ENCODE measurements around the gene NRXN3. TPM values are rescaled to one million over a fixed set of nuclear protein-coding genes. Genes with fewer than 3 reads are reported as not detected.

The NRXN3 gene
- total RNA-seq, 3 donors from 2014 or later = 2.1 to 27.3 (median 2.6) TPM

DNA sequence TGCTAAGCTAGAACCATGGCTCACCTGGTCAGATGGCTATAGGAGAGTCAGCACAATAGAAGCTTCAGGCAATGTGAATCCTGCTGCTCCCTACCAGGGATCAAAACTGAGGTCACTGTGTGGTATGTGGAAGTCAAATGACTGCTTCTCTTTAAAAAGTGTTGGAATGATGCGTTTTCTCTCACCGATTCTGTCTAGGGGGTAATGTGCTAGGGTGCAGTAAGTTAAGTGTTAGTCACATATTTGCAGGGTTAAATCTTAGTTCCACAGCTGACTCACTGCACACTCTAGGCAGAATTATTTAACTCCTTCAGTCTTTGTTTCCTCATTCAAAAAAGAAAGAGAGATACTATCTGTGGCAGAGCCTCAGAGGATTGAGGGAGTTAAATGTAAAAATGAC lies 1344.5 kb downstream of the NRXN3 start:
- intact Hi-C loops (cut with DNase I, micrococcal nuclease) = no loop called here
- TF ChIP-seq, protein P1, sequence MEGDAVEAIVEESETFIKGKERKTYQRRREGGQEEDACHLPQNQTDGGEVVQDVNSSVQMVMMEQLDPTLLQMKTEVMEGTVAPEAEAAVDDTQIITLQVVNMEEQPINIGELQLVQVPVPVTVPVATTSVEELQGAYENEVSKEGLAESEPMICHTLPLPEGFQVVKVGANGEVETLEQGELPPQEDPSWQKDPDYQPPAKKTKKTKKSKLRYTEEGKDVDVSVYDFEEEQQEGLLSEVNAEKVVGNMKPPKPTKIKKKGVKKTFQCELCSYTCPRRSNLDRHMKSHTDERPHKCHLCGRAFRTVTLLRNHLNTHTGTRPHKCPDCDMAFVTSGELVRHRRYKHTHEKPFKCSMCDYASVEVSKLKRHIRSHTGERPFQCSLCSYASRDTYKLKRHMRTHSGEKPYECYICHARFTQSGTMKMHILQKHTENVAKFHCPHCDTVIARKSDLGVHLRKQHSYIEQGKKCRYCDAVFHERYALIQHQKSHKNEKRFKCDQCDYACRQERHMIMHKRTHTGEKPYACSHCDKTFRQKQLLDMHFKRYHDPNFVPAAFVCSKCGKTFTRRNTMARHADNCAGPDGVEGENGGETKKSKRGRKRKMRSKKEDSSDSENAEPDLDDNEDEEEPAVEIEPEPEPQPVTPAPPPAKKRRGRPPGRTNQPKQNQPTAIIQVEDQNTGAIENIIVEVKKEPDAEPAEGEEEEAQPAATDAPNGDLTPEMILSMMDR (IDR thresholded peaks at IDR 0.05) = no peak
- ATAC-seq = no peak
- DNase-seq = no peak
- Histone ChIP-seq H3K9me3 (no peaks in the 10 kb centered on the region), H3K4me1 (ENCODE audit: low read depth) (no peaks in the 10 kb centered on the region), H3K36me3 (ENCODE audit: low read depth) (no peaks in the 10 kb centered on the region), H3K4me3 (no peak overlapping the region)

DNA sequence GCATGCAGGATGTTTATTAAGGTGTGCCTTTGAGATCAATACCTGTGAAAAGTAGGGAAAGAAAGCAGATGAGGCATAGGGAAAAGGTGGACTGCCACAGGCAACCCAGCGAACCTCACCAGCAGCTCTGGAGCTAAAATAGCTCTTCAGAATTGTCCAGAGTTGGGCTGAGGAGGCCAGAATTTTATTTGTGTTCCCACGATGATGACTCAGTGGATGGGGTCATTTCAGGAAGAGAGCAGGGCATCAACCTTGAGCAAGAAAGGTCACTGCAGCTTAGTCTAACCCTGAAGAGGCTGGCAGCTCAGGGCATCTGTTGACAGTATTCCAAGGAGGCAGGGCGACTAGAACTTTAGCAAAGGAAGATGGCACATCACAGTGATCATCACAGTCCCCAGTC lies 1345.0 kb downstream of the NRXN3 start:
- TF ChIP-seq, protein P1 (IDR thresholded peaks at IDR 0.05) = no peak
- Histone ChIP-seq H3K4me3 (no peak overlapping the region), H3K36me3 (ENCODE audit: low read depth) (no peaks in the 10 kb centered on the region), H3K4me1 (ENCODE audit: low read depth) (no peaks in the 10 kb centered on the region), H3K9me3 (no peaks in the 10 kb centered on the region)
- intact Hi-C loops (cut with DNase I, micrococcal nuclease) = no loop called here
- DNase-seq (no peak), ATAC-seq (no peak)

DNA sequence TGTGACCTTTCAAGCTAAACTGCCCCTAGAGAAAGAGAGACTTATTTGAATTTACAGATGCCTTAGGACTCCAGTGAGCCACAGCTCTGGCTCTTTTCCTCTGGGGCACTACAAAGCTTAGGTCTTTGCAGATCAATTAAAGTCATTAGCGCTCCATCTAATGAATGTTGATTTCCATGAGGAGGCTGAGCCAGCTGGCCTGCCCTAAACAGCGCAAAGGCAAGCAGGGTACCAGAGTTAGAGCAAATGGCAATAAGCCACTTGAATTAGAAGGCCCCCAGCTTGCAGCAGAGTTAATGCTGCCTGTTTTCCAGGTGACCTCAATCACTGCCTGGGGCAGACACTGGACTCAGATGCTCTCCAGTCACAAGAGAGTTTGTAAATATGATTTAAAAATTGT lies 1345.8 kb downstream of the NRXN3 start:
- DNase-seq = no peak
- Histone ChIP-seq H3K36me3 (ENCODE audit: low read depth) (no peaks in the 10 kb centered on the region), H3K4me3 (no peak overlapping the region), H3K9me3 (no peaks in the 10 kb centered on the region), H3K4me1 (ENCODE audit: low read depth) (no peaks in the 10 kb centered on the region)
- TF ChIP-seq, protein P1 (IDR thresholded peaks at IDR 0.05) = no peak
- no peak for ATAC-seq
- intact Hi-C loops (cut with DNase I, micrococcal nuclease) = no loop called here

DNA sequence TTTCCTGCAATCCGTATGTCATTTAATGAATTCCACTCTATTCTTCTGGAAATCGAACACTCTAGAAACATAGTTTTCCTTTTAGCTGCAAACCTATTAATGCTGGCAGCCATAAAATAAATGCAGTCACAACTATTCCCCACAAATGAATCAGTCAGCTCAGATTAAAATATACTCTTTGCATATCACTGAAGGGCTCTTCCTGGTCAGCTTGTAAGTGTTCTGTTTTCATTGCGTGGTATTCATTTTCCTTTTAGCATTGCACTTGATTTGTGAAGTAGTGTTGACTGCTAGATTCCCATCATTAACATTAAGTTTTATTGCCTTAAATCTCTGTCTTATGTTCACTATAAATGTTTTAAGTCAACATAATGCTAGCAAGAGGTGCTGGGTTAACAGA lies 1355.2 kb downstream of the NRXN3 start:
- ATAC-seq (no peak), DNase-seq (no peak)
- TF ChIP-seq, protein P1 (IDR thresholded peaks at IDR 0.05) = no peak
- Histone ChIP-seq H3K36me3 (ENCODE audit: low read depth) (no peaks in the 10 kb centered on the region), H3K4me1 (ENCODE audit: low read depth) (no peaks in the 10 kb centered on the region), H3K9me3 (no peaks in the 10 kb centered on the region), H3K4me3 (no peak overlapping the region)
- intact Hi-C loops (cut with DNase I, micrococcal nuclease) = no loop called here

DNA sequence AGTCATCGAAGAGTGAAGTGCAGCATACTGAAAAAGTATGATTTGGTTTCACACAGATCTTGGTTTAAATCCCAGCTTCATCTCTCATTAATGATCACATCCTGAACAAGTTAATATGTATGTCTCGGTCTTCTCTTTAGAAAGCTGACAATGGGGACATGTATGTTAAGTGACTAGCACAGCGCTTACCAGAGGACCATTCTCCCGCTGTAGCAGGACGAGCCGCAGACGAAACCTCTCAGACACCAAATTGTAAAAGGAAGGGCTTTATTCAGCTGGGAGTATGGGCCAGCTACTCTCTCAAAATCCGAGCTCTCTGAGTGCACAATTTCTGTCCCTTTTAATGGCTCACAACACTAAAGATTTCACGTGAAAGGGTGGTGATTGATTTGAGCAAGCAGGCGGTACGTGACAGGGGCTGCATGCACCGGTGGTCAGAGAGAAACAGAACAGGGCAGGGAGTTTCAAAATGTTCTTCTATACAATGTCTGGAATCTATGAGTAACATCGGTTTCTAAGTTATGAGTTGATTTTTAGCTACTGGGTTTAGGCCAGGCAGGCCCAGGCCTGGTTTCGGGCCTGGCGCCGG lies 1358.7 kb downstream of the NRXN3 start:
- ATAC-seq (no peak), DNase-seq (no peak)
- no peaks in the 10 kb centered on the region for H3K9me3 ChIP-seq
- intact Hi-C loops (cut with DNase I, micrococcal nuclease) = no loop called here
- H3K4me3 ChIP-seq = no peak overlapping the region
- TF ChIP-seq, protein P1 (IDR thresholded peaks at IDR 0.05) = no peak
- H3K4me1 ChIP-seq (ENCODE audit: low read depth) = no peaks in the 10 kb centered on the region
- H3K36me3 ChIP-seq (ENCODE audit: low read depth) = no peaks in the 10 kb centered on the region

DNA sequence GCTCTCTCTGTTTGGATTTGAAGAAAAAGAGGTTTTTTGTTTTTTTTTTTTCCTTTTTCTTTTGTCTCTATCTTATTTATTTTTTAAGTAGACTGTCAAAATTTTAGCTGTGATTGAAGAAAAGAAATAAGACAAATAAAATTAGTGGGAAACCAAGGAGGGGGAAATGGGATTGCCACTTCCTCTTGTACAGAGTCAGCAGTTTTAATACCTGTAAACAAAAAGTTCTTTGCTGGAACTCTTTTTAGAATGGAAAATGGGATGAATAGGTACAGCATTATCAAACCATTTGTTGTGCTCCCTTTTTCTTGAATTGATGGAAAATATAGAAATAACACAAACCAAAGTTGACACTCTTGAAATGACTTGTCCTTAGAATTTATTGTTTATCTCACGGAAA lies 1360.4 kb downstream of the NRXN3 start:
- intact Hi-C loops (cut with DNase I, micrococcal nuclease) = no loop called here

More for the DNA sequence above, 1360.4 kb downstream of the NRXN3 start:
- Histone ChIP-seq H3K4me1 (ENCODE audit: low read depth) (no peaks in the 10 kb centered on the region), H3K36me3 (ENCODE audit: low read depth) (no peaks in the 10 kb centered on the region), H3K9me3 (no peaks in the 10 kb centered on the region), H3K4me3 (no peak overlapping the region)
- TF ChIP-seq, protein P1 (IDR thresholded peaks at IDR 0.05) = no peak
- DNase-seq (no peak), ATAC-seq (no peak)
